Mesenchymal stem cell (in vitro differentiated cells and primary cell): ENCODE measurements around the gene CEP170B.
A peak's percentile ranks its signal among the peaks of the same experiment; 100 is the strongest.

Source experiments
- DNase-seq: peaks from one replicate; pipeline ENCODE4 v3.0.0-alpha.2; 2013
- H2AFZ ChIP-seq: one replicate; pipeline ENCODE4 v1.6.1; 2013; ENCODE audit warnings: low read depth, mild to moderate bottlenecking, control low read depth, inconsistent platforms, low read length, moderate library complexity
- H2AK5ac ChIP-seq: 2 replicates; pipeline ENCODE4 v1.6.1; 2013; ENCODE audit warnings: low read length, moderate library complexity, mild to moderate bottlenecking, inconsistent platforms; ENCODE audit not compliant: severe bottlenecking
- H2BK120ac ChIP-seq: one replicate; pipeline ENCODE4 v1.6.1; 2013; ENCODE audit warnings: low read depth, mild to moderate bottlenecking, inconsistent platforms, low read length, moderate library complexity
- H2BK12ac ChIP-seq, 2 experiments: one replicate each; pipeline ENCODE4 v1.6.1; 2013; ENCODE audit warnings: inconsistent platforms in 2 of 2, low read length in 2 of 2, mild to moderate bottlenecking in 2 of 2, moderate library complexity in 2 of 2, control low read depth in 1 of 2
- H2BK15ac ChIP-seq: one replicate; pipeline ENCODE4 v1.6.1; 2013; ENCODE audit warnings: mild to moderate bottlenecking, low read depth, inconsistent platforms; ENCODE audit not compliant: poor library complexity, severe bottlenecking
- H2BK5ac ChIP-seq: 2 replicates; pipeline ENCODE4 v1.6.1; 2013; ENCODE audit warnings: low read depth, mild to moderate bottlenecking, low read length, control low read depth, inconsistent platforms; ENCODE audit not compliant: poor library complexity, severe bottlenecking
- H3K14ac ChIP-seq, 2 experiments: one replicate each; pipeline ENCODE4 v1.6.1; 2013; ENCODE audit warnings: inconsistent platforms in 2 of 2, low read length in 2 of 2, control low read depth in 1 of 2, mild to moderate bottlenecking in 1 of 2, moderate library complexity in 1 of 2
- H3K18ac ChIP-seq, 2 experiments: one replicate each; pipeline ENCODE4 v1.6.1; 2013; ENCODE audit warnings: inconsistent platforms in 2 of 2, low read length in 2 of 2, control low read depth in 1 of 2, low read depth in 1 of 2, mild to moderate bottlenecking in 1 of 2
- H3K23ac ChIP-seq, 2 experiments: one replicate each; pipeline ENCODE4 v1.6.1; 2013; ENCODE audit warnings: inconsistent platforms in 2 of 2, low read length in 2 of 2, mild to moderate bottlenecking in 2 of 2, moderate library complexity in 2 of 2, control low read depth in 1 of 2
- H3K27ac ChIP-seq: 2 replicates; pipeline ENCODE4 v1.5.1; 2013; ENCODE audit warnings: mild to moderate bottlenecking, moderate library complexity, low read length, control low read depth, inconsistent platforms; ENCODE audit not compliant: poor library complexity, severe bottlenecking
- H3K27me3 ChIP-seq, 2 experiments: 2 replicates each; pipeline versions ENCODE4 v1.6.1 to v1.7.0; 2013; ENCODE audit warnings: low read length in 2 of 2, mild to moderate bottlenecking in 2 of 2, moderate library complexity in 2 of 2, control low read depth in 1 of 2, inconsistent platforms in 1 of 2; ENCODE audit not compliant: control insufficient read depth in 1 of 2, insufficient read depth in 1 of 2
- H3K36me3 ChIP-seq, 2 experiments: 2 replicates each; pipeline versions ENCODE4 v1.6.1 to v1.7.0; 2013; ENCODE audit warnings: low read length in 2 of 2, control low read depth in 1 of 2, inconsistent platforms in 1 of 2, low read depth in 1 of 2, mild to moderate bottlenecking in 1 of 2; ENCODE audit not compliant: insufficient read depth in 2 of 2, control insufficient read depth in 1 of 2
- H3K4ac ChIP-seq, 2 experiments: one replicate each; pipeline ENCODE4 v1.6.1; 2013; ENCODE audit warnings: inconsistent platforms in 2 of 2, low read length in 2 of 2, mild to moderate bottlenecking in 2 of 2, moderate library complexity in 2 of 2, control low read depth in 1 of 2, low read depth in 1 of 2
- H3K4me1 ChIP-seq: 2 replicates; pipeline ENCODE4 v1.6.1; 2013; ENCODE audit warnings: low read depth, low read length, control low read depth; ENCODE audit not compliant: control insufficient read depth, insufficient read depth
- H3K4me2 ChIP-seq: 2 replicates; pipeline ENCODE4 v1.6.1; 2013; ENCODE audit warnings: low read length, mild to moderate bottlenecking, inconsistent platforms; ENCODE audit not compliant: poor library complexity, severe bottlenecking
- H3K4me3 ChIP-seq, 2 experiments: 2 replicates each; pipeline versions ENCODE4 v1.5.1 to v1.7.0; 2013; ENCODE audit warnings: low read length in 2 of 2, mild to moderate bottlenecking in 2 of 2, control low read depth in 1 of 2, low read depth in 1 of 2; ENCODE audit not compliant: insufficient read depth in 1 of 2
- H3K79me1 ChIP-seq: replicated peaks from 2 replicates; pipeline ENCODE4 v1.6.1; 2013; ENCODE audit warnings: mild to moderate bottlenecking, control low read depth, low read length, inconsistent platforms; ENCODE audit not compliant: poor library complexity, severe bottlenecking
- H3K9ac ChIP-seq: 2 replicates; pipeline ENCODE4 v1.7.0; 2013; ENCODE audit warnings: mild to moderate bottlenecking, low read length, moderate library complexity
- H3K9me3 ChIP-seq: 2 replicates; pipeline ENCODE4 v1.7.0; 2013; ENCODE audit warnings: mild to moderate bottlenecking, low read length; ENCODE audit not compliant: control insufficient read depth
- H4K8ac ChIP-seq: one replicate; pipeline ENCODE4 v1.6.1; 2013; ENCODE audit warnings: inconsistent platforms, mild to moderate bottlenecking, low read length, moderate library complexity
- H4K91ac ChIP-seq: one replicate; pipeline ENCODE4 v1.6.1; 2013; ENCODE audit warnings: mild to moderate bottlenecking, low read length, inconsistent platforms
- WGBS: methylation state at CpG from one replicate; pipeline ENCODE4 v1.1.7; 2013; ENCODE audit warnings: mixed read lengths; 5-methylcytosine and 5-hydroxymethylcytosine counted together

Gene CEP170B

DNA sequence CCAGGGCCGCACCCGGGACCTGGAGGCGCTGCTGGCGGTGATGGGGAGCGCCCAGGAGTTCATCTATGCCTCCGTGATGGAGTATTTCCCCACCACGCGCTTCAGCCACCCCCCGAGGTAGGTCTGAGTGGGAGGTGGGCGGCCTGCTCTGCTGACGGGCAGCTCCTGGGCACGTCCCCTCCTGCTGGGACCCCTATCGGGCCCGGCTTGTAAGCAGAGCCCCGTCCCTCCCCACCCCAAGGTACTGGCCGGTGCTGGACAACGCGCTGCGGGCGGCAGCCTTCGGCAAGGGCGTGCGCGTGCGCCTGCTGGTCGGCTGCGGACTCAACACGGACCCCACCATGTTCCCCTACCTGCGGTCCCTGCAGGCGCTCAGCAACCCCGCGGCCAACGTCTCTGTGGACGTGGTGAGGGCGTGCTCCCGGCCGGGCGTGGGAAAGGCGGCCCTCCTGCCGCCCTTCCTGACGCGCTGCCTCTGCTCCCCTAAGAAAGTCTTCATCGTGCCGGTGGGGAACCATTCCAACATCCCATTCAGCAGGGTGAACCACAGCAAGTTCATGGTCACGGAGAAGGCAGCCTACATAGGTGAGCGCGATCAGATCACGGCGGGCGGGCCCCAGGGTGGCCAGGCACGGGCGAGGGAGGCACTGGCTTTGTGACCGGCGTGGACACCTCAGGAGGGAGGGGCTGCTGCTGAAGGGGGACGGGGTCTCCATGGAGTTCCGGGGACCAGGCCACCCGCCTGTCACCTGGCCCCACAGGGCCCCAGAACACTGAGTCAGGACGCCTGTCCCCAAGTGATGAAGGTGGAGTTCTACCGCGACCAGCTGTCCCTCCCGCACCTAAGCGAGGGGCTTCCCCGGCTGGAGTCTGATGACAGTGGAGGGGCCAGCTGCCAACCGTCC, 67.0 kb downstream of the CEP170B start:
- H3K27me3 ChIP-seq, result peaks cover 36 to 39% of the 10 kb centered on the region in 2 experiments
- H3K18ac ChIP-seq, result no peak overlapping the region
- H3K4ac ChIP-seq, result no peak overlapping the region
- peak overlapping the region; percentile 14 for H2BK15ac ChIP-seq
- no peaks in the 10 kb centered on the region for H3K9me3 ChIP-seq
- peak overlapping the region; percentile 11 for H2AFZ ChIP-seq
- H3K4me1 ChIP-seq, result peaks cover 17% of the 10 kb centered on the region
- peak overlapping the region; percentile 12 to 69 for H3K4me3 ChIP-seq
- no peak overlapping the region for H4K8ac ChIP-seq
- peak overlapping the region; percentile 85 for H3K4me2 ChIP-seq
- peak overlapping the region in 1 of 2 experiments; percentile 48 for H2BK12ac ChIP-seq
- H3K9ac ChIP-seq, result no peak overlapping the region
- H3K36me3 ChIP-seq, result peaks cover 2 to 3% of the 10 kb centered on the region in 2 experiments
- 23% methylated on average over 61 of the region's 64 CpGs for WGBS
- no peak overlapping the region for H2BK120ac ChIP-seq
- H3K79me1 ChIP-seq, result no peaks in the 10 kb centered on the region
- H3K23ac ChIP-seq, result peak overlapping the region in 1 of 2 experiments; percentile 90
- no peak overlapping the region for H2AK5ac ChIP-seq
- H3K27ac ChIP-seq, result no peak overlapping the region
- peak overlapping the region; percentile 47 for H4K91ac ChIP-seq
- peak overlapping the region in 1 of 2 experiments; percentile 69 for H3K14ac ChIP-seq
- no peak overlapping the region for H2BK5ac ChIP-seq
- no peak for DNase-seq

DNA sequence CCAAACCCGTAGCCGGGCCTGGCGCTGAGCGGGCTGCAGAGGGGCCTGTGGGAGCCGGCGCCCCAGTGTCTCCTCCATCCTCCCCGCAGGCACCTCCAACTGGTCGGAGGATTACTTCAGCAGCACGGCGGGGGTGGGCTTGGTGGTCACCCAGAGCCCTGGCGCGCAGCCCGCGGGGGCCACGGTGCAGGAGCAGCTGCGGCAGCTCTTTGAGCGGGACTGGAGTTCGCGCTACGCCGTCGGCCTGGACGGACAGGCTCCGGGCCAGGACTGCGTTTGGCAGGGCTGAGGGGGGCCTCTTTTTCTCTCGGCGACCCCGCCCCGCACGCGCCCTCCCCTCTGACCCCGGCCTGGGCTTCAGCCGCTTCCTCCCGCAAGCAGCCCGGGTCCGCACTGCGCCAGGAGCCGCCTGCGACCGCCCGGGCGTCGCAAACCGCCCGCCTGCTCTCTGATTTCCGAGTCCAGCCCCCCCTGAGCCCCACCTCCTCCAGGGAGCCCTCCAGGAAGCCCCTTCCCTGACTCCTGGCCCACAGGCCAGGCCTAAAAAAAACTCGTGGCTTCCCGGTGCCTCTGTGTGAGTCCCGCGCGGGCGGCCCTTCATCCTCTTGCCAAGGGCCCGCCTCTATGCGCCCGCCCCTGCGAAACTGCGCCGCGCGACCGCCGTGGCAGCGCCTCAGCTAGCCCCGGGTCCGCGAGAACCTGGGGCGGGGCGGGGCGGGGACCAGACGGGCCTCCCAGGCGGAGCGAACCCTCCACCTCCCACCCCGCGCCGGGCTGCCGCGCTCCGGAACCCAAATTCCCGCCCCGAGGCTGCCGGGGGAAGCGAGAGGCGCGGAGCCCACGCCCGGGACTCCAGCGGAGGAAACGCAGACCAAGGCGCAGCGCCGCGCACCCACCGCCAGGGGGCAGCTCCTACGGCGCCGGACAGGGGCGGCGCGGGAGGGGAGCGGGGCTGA, 67.9 kb downstream of the CEP170B start:
- peak overlapping the region; percentile 65 for H3K9ac ChIP-seq
- H2BK5ac ChIP-seq, result no peak overlapping the region
- H4K8ac ChIP-seq, result peak overlapping the region; percentile 53
- H3K27me3 ChIP-seq, result peaks cover 32 to 36% of the 10 kb centered on the region in 2 experiments
- peak overlapping the region; percentile 50 to 69 for H3K4me3 ChIP-seq
- no peaks in the 10 kb centered on the region for H3K79me1 ChIP-seq
- H4K91ac ChIP-seq, result no peak overlapping the region
- peak overlapping the region in 1 of 2 experiments; percentile 7 for H2BK12ac ChIP-seq
- H2BK15ac ChIP-seq, result peak overlapping the region; percentile 68
- H3K18ac ChIP-seq, result peak overlapping the region; percentile 44 to 54
- no peaks in the 10 kb centered on the region for H3K9me3 ChIP-seq
- H3K36me3 ChIP-seq, result peaks cover 3 to 12% of the 10 kb centered on the region in 2 experiments
- H3K4me2 ChIP-seq, result peak overlapping the region; percentile 85
- H2AFZ ChIP-seq, result peak overlapping the region; percentile 54
- no peak overlapping the region for H3K27ac ChIP-seq
- peaks cover 13% of the 10 kb centered on the region for H3K4me1 ChIP-seq
- peak overlapping the region; percentile 59 for H2BK120ac ChIP-seq
- H3K23ac ChIP-seq, result peak overlapping the region in 1 of 2 experiments; percentile 6
- DNase-seq, result peak; percentile 67
- 3% methylated on average over 73 of the region's 100 CpGs for WGBS
- H2AK5ac ChIP-seq, result no peak overlapping the region
- H3K14ac ChIP-seq, result no peak overlapping the region
- H3K4ac ChIP-seq, result peak overlapping the region in 1 of 2 experiments; percentile 26

DNA sequence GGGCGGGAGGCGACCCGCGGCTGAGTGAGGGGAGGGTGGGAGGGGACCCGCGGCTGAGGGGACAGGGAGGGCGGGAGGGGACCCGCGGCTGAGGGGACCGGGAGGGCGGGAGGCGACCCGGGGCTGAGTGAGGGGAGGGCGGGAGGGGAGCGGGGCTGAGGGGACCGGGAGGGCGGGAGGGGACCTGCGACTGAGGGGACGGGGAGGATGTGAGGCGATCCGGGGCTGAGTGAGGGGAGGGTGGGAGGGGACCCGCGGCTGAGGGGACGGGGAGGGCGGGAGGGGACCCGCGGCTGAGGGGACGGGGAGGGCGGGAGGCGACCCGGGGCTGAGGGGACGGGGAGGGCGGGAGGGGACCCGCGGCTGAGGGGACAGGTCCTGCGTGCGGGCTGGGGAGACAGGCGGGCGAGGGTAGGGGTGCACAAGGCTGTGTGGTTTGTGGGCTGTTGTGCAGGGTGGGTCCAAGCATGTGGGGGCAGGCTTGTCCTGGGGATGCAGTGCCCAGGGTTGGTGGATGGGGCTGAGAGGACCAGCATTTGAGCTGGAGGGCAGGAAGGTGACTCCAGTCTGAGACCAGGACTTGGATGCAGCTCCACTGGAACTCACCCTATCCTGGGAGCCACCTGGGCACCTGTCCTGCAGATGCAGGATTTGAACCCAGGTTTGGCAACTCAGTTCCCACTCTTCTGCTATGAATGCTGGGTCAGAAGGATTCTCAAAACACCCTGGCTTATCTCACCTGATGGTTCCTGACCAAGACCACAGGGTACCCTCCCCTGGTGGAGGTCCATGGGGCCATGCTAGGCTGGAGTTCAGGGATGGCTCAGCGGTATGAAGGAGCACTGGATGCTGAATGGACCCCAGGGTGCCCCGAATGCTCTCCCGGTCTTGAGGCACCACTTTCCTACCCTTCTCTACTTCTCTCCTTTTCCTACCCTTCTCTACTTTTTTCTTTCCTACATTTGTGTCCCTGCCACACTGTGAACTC, 69.0 kb downstream of the CEP170B start:
- H3K27me3 ChIP-seq, result peaks cover 26 to 36% of the 10 kb centered on the region in 2 experiments
- H2AFZ ChIP-seq, result no peak overlapping the region
- peak overlapping the region in 1 of 2 experiments; percentile 45 for H3K4me3 ChIP-seq
- no peak overlapping the region for H4K8ac ChIP-seq
- no peak overlapping the region for H3K4me2 ChIP-seq
- no peaks in the 10 kb centered on the region for H3K79me1 ChIP-seq
- H3K9me3 ChIP-seq, result no peaks in the 10 kb centered on the region
- H2BK120ac ChIP-seq, result no peak overlapping the region
- 31% methylated on average over 17 of the region's 42 CpGs for WGBS
- peak overlapping the region; percentile 50 for H3K9ac ChIP-seq
- no peak overlapping the region for H2BK15ac ChIP-seq
- H2BK12ac ChIP-seq, result no peak overlapping the region
- H3K27ac ChIP-seq, result no peak overlapping the region
- no peak overlapping the region for H2BK5ac ChIP-seq
- H3K4me1 ChIP-seq, result peaks cover 13% of the 10 kb centered on the region
- H3K4ac ChIP-seq, result no peak overlapping the region
- H2AK5ac ChIP-seq, result no peak overlapping the region
- H3K14ac ChIP-seq, result no peak overlapping the region
- no peak for DNase-seq
- peak overlapping the region in 1 of 2 experiments; percentile 77 for H3K23ac ChIP-seq
- no peak overlapping the region for H3K18ac ChIP-seq
- no peak overlapping the region for H4K91ac ChIP-seq
- H3K36me3 ChIP-seq, result peaks cover 5 to 22% of the 10 kb centered on the region in 2 experiments
